Hypothalamus (tissue), 51 donors: ENCODE results near the gene TMEM143.

Experiments used
- DNase-seq, 51 donors: peaks; one replicate each; lab custom pipeline; 2025; lab: John Stamatoyannopoulos, UW

Gene TMEM143

DNA sequence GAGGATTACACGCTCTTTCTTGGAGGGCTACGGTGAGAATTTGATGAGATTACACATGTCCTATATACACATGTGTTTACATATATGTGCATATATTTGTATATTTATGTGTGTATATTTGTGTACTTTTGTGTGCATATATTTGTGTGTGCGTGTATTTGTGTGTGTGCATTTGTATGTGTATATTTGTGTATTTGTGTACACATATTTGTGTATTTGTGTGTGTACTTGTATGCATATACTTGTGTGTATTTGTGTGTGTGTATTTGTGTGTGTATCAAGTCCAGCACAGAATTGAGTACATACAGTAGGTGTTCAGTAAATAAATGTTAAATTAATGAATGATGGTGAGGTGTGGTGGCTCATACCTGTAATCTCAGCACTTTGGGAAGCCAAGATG is 1.8 kb downstream of the TMEM143 start:
- no peak for DNase-seq

- DNase-seq = no peak
Observed at GRCh38 chr19:48359123-48359522, 4.6 kb downstream of the TMEM143 start.

- no peak for DNase-seq
Observed at GRCh38 chr19:48355365-48355954, 8.3 kb downstream of the TMEM143 start.

GRCh38 chr19:48354332-48354992 is 9.3 kb downstream of the TMEM143 start:
- DNase-seq = no peak

- no peak for DNase-seq
Observed at GRCh38 chr19:48353677-48354076, 10.1 kb downstream of the TMEM143 start.

GRCh38 chr19:48351341-48351752 is 12.4 kb downstream of the TMEM143 start:
- DNase-seq = peak in 37 of 51 donors; percentile 2 to 67 (median 25)

DNA sequence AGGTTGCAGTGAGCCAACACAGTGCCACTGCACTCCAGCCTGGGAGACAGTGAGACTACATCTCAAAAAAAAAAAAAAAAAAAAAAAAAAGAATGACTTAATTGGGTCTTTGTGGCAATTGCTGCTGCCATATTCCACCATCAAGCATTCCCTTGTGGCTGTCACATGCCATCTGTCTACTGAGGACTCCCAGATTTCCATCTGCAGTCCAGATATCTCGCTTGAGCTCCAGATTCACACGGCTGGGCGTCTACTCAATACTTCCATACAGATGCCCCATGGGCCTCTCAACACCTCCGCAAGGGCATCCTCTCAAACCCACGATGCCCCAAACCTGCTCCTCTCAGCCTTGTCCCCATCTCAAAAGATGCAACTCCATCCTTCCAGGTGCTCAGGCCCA is 12.9 kb downstream of the TMEM143 start:
- DNase-seq = no peak

DNA sequence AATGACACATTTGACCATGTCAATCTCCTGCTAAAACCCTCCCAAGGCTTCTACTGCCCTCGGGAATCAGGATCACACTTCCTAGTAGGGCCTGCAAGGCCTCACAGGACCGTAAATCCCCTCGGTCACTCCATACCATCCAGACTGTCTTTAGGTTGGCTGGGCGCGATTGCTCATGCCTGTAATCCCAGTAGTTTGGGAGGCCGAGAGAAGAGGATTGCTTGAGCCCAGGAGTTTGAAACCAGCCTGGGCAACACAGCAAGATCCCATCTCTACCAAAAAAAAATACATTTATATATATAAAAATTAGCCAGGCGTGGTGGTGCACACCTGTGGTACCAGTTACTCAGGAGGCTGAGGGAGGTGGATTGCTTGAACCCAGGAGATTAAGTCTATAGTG is 15.0 kb downstream of the TMEM143 start:
- DNase-seq = no peak

DNA sequence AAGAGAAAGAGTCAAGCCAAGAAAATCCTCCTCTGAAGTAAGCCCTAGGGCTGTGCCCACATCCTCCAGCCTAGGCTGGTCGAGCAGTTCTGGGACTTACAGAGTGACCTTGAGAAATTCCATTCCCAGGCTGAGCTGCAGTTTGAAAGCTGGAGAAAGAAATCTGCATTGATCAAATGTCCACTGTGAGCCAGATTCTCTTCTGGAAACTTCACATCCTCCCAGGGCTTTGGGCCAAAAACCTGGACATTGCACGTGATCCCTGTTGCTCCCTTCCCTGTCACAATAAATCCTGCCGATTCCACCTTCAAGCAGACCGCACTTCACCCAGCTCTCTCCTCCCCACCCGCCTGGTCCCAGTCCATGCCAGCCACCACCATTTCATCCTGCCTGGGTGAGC is 15.7 kb downstream of the TMEM143 start:
- no peak for DNase-seq

DNA sequence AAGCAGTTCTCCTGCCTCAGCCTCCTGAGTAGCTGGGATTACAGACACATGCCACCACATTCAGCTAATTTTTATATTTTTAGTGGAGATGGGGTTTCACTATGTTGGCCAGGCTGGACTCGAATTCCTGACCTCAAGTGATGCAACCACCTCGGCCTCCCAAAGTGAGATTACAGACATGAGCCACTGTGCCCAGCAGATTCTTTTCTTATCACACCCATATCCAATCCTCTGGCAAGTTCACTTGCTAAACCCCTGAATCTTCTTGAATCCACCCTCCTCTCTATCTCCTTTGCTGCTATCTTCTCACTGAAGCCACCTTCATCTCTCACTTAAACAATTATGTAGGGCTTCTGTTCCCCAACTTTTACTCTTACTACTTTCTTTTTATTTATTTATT is 17.5 kb downstream of the TMEM143 start:
- DNase-seq = no peak

DNA sequence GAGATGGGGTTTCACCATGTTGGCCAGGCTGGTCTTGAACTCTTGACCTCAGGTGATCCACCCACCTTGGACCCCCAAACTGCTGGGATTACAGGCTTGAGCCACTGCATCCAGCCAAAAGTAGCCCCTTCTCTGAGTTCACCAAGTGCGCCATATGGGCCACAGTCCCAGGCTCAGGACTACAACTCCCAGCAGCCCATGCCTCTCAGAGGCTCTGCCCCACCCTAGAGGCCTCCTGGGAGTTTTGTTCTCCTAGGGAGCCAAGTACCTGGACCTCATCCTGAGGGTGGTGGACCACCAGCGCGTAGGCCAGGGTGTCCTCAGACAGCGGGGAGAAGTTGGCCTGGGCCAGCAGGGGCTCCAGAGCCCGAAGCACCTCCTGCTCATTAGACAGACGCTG is 18.8 kb downstream of the TMEM143 start:
- DNase-seq = no peak

GRCh38 chr19:48342841-48343540 is 20.7 kb downstream of the TMEM143 start:
- no peak for DNase-seq

DNA sequence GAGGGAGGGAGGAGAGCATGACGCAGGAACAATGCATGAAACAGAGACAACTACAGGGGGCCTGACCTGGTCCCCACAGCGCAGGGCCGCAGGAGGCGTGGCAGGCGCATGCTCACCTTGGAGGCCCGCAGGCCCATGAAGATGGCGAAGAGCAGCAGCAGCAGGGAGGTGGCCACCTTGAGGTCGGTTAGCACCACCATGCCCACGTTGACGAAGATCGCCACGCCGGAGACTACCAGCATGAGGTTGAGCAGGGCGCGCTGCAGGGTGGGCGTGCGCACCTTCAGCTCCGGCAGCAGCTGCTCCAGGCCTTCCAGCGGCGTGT is 21.4 kb downstream of the TMEM143 start:
- no peak for DNase-seq

DNA sequence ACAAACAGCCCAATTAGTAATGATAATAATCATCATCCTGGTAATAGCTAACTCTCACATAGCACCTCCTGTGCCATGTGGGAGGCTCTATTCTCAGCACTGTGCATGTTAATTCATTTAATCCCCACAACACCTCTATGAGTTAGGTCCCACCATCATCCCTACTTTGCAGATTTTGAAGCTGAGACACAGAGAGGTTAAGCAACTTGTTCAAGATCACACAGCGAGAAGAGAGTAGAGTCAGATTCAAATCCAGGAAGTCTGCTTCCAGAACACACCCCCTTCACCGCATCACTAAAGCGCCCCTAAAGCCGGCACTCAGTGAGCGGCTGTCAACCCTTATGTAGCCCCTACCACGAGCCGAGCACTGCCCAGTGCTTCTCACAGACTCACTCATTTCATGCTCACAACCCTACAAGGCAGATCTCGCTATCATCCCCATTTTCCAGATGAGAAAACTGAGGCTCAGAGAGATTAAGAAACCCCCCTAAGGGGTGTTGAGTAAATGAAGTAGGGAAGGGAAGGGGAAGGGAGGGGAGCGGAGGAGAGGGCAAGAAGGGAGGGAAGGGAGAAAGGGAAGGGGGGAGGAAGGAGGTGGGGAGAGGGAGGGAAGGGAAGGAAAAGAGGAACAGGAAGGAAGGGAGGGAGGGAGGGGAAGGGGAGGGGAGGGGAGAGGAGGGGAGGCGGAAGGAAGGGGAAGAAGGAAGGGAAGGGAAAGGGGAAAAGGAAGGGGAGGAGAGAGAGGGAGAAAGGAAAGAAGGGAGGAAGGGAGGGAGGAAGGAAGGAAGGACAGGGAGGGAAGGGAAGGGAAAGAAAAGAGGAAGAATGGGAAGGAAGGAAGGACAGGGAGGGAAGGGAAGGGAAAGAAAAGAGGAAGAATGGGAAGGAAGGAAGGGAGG is 22.0 kb downstream of the TMEM143 start:
- no peak for DNase-seq

- peak in 7 of 51 donors; percentile 6 to 76 (median 16) for DNase-seq
Observed at GRCh38 chr19:48340995-48341394, 22.7 kb downstream of the TMEM143 start.

DNA sequence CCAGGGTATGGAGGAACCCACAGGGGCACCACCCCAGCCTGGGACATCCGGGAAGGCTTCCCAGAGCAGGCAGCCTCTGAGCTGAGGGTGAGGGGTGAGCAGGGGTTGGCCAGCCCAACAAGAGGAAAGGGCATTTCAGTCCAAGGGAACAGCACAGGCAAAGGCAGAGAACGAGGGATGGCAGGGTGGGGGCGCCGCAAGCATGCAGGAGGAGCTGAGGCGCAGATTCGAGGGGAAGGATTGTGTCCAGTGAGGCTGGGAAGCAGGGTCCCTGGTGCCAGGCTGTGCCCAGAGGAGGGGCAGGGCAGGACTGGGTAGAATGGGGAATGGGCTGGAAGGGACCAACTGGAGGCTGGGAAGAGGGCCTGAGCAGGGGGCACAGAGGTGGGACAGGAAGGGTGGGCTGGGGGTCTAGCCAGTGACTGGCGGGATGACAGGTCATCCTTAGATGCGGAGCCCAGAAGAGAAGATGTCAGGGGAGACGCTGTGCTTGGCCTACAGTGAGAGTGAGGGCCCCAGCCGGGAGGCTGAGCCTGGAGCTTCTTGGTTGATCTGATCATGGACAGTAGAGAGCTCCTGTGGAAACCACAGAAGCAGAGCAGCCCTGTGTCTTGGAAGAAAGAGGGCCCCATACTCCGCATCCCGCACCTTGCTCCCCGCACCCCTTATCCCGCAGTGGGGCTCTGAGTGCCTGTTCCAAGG is 24.8 kb downstream of the TMEM143 start:
- DNase-seq = no peak

DNA sequence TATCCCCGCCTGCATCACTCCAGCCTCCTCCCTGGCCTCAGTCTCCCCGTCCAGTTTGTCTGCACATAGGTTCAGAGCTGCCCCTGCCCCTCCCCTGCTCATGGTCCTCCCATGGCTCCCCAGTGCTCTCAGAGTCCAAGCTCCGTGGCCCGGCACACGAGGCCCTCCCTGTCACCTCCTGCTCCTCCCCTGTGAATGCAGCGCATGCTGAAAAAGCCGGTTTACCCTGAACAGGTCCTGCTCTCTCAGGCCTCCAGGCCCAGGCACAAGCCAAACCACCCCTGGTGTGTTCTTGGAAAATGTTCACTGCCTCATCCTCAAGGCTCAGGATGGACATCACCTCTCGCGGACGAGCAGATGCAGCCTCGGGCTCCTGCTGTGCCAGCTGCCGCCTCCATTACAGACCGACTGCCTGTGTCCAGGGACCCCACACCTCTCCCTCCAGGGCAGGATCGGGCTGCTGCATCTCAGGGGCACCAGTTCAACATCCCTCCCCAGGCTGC is 25.4 kb downstream of the TMEM143 start:
- no peak for DNase-seq

GRCh38 chr19:48333467-48334384 is 30.0 kb downstream of the TMEM143 start:
- peak in 47 of 51 donors; percentile 23 to 83 (median 61) for DNase-seq
